GM18502 (cell line): ENCODE measurements around the gene SFT2D1.
"Not testable (repeated sequence)": the region's sequence is repeated elsewhere in the genome, so short reads cannot be mapped to it uniquely, and the experiment has no call there.

Experiments used
- ATAC-seq: cut with Tn5 transposase; IDR thresholded peaks from one replicate; pipeline ENCODE4 v1.9.1; 2021; ENCODE audit warnings: mild to moderate bottlenecking; ENCODE audit not compliant: unreplicated experiment, poor library complexity

SFT2D1 gene

DNA sequence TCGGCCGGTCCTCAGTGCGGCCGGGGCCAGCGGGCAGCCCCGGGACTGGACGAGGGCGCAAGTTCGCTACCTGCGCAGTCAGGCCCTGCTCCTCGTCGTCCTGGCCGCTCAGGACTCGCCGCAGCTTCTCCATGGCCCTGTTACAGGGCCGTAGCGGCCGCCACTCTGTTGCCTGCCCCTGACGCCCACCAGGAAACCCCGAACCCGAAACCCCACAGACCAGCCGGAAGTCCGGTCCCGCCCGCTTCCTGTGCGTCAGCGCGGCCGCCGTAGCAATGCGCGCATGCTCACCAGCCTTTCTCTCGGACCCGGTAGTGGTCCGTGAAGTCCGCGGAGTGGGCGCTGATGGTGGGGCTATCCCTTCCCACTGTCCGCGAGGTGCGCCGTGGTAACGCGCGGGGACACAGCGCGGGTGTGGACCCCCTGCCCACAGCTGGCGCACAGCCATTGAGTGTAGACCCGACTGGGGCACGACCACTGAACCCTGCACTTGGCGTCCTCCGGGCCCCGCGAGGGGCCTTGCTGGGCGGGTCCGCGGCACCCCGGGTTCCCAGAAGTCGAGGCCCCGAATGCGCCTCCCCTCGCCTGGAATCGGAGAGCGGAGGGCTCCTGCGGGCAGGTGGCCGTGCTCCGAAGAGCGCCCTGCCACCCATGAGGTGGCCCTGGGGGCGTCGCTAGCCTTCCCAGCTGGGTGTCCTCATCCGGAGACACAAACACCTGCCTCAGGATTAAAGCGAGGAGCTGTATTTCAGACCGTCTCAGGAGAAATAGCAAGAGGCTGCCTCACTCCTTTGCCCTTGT lies at the start of gene SFT2D1:
Gene SFT2D1 (minus strand): TSS at position 197 of the 801 bp plus-strand sequence. CDS start 64 bp downstream, at position 133.
- ATAC-seq, result peak; percentile 91

DNA sequence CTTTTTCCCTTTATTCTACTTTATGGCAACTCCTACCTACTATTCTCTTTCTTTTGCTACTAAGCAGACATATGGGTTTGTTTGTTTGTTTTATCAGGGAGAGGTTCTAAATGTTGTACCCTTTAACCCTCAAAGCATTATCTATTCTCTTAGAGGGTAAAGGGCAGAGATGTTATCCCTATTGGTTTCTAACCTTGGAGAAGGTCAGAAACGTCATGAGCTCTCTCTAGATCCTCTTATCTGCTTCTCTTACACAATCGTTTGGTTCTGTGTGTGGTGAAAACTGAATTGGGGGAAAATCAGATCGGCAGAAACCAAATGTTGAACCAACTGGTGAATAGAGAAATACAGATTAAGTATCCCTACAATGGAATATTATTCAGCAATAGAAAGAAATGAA lies 46.8 kb upstream of the SFT2D1 start:
- no peak for ATAC-seq

DNA sequence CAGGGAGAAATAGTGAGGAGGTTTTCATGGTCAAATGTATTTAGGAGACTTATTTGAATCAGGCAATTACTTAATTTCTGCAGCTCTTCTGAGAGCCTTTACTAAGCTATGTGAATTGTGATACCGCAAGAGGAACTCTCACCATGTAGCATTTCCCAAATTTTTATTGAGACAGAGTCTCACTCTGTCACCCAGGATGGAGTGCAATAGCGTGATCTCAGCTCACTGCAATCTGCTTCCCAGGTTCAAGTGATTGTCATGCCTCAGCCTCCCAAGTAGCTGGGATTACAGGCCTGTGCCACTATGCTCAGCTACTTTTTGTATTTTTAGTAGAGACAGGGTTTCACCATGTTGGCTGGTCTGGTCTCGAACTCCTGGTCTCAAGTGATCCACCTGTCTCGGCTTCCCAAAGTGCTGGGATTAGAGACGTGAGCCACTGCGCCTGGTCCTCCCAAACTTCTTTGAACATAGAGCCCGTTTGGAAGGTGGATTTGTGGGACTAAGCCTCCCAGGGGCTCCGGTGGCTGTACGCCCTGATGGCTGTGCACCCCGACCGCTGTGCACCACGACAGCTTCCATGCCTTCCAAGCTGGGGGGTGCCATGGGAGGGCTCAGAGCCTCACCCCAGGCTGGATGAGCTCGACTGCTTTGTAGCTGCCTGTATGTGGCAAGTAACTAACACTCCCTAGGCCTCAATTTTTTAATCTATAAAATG lies 46.1 kb upstream of the SFT2D1 start:
- no peak for ATAC-seq

DNA sequence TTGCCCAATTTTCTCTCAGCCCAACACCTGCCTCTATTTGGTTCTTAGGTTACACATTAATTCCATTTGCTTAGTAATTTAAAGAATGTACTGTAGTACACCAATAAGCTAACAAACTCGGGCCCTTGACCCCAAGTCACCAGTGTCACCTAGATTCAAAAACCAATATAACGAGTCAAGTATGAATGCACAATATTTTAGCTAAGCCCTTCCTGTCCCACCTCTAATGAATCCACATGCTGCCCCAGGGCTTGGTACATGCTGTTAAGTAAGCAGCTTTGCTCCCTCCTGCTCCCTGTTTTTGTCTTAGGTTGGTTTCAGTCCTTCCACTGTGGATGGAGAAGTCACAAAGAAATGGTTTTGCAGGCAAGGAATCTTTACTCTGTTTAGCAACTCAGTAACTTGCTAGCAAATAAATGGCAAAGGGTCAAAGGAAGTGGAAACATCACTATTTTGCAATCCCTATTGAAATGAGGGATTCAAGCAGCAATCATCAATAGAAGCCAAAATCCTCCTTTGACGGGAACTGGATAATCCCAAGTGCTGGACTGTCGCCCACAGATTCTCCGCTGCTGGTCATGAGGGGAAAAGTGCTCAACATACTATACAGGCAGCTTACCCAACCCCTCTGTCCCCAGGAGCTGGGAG lies 45.4 kb upstream of the SFT2D1 start:
- no peak for ATAC-seq

DNA sequence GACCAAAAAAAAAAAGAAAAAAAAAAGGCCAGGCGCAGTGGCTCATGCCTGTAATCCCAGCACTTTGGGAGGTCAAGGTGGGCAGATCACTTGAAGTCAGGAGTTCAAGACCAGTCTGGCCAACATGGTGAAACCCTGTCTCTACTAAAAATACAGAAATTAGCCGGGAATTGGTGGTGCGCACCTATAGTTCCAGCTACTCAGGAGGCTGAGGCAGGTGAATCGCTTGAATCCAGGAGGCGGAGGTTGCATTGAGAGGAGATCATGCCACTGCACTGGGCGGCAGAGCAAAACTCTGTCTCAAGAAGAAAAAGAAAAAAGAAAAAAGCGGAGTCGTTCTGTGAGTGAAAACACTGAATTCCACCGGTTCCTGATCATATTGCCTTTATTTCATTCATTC lies 44.8 kb upstream of the SFT2D1 start:
- not testable (repeated sequence) for ATAC-seq

DNA sequence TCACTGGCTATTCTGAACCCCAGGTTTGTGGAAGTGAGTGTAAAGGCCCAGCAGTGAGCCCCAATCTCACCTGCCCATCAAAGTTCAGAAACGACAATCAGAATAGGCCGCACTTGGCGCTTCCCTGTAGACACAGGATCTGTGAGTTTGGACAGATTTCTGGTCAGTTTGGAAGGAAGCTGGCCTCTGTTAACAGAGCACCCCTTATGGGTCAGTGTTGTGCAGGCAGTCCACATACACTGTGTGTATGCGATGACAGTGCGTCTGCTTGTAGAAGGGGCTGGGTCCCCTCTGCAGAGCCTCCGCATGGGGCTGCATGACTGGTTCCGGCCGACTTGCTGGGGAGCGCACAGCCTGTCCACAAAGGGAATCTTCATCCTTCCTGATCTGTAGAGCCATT lies 43.8 kb upstream of the SFT2D1 start:
- no peak for ATAC-seq

DNA sequence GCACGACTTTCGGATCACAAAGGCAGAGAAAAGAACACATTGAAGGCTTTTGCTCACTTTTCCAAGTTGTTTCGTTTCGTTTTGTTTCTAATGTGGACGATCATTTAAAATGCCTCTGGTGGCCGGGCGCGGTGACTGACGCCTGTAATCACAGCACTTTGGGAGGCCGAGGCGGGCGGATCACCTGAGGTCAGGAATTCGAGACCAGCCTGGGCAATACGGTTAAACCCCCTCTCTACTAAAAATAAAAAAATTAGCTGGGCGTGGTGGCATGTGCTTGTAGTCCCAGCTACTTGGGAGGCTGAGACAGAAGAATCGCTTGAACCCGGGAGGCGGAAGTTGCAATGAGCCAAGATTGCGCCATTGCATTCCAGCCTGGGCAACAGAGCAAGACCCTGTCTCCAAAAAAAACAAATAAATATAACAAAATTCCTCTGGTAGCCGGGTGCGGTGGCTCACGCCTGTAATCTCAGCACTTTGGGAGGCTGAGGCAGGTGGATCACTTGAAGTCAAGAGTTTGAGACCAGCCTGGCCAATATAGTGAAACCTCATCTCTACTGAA lies 41.5 kb upstream of the SFT2D1 start:
- ATAC-seq, result peak; percentile 2

DNA sequence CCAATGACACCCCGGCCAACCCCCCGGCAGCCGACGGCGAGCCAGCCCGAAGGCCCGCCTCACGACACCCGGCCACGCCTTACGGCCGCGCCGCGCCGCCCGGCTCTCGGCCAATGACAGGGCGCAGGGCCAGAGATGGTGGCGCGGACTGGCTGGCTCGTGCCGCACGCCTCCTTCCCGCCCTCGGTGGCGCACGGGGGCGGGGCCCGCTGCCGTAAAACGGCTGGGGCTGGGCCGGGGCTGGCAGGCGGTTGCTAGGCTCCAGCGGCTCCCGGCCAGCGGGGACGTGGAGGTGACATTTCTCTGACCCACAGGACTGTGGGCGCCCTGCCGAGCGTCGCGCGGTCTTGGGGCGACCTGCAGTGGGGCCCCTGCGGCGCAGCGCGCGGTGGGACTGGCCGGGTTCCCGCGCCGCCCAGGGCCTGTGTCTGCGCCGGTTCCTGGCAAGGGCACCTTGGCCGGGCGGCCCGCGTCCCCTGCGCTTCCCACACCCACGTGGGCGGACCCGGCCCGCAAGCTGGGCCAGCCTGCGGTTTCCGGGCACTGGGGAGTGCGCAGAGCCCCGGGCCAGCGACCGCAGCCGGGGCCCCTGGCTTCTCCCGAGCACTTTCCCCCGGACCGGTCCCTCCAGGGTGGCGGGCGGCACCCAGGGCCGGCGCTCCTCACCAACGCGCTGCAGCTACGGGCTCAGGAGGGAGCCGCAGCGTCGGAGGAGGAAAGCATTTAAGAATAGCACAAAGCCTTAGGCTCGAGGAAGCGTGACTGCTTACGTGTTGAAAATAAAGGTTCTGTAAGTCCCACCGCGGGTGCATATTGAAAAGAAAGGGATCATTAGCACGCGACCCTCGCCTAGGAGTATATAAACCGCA lies 40.8 kb upstream of the SFT2D1 start, which contains the start of gene MPC1:
Gene MPC1 (minus strand): TSS at position 8 of the 869 bp plus-strand sequence. CDS start 64 bp downstream, outside the sequence.
- peak; percentile 90 for ATAC-seq

DNA sequence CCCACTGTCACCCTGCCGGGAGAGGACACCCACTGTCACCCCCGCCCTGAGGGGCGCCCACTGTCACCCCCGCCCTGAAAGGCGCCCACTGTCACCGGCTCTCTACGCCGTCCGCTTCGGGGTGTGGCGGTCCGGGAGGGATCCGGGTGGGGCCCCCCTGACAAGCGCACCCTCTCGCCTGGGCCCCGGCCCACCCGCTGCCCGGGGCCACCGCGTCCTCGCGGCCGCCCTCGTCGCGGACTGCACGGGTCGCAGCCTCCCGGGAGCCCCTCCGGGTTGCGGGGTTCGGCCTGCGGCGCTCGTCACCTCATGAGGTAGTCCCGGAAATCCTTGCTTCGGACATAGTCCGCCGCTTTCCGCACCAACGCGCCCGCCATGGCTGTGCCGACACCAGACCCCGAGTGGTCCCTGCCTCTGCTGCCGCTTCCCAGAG lies 40.2 kb upstream of the SFT2D1 start:
- ATAC-seq, result no peak

DNA sequence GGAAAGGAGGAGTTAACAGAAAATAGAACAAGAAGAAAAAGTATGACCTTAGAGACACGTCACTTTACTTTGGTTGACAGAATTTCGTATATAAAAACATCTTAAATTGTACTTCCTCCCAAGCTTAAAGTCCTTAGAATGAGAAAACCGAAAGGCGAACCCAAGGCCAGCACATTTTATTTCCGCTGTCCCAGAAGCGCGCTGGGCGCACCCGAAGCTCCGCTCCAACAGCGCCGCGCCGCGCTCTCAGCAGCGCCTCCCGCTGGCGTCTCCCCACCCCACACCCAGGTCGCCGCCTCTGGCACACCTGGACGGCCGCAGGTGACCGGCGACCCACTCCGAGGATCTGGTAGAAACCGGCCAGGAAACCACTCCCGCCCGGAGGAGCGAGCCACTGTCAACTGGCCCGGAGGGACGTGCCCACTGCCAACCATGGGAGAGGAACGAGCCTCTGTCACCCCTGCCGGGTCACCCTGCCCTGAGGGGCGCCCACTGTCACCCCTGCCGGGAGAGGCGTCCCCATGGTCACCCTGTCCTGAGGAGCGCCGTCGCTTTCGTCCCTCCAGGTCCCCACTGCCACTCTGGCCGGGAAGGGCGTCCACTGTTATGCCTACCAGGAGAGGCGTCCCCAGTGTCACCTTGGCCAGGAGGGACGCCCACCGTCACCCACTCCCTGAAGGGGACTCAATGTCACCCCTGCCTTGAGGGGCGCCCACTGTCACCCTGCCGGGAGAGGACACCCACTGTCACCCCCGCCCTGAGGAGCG lies 39.6 kb upstream of the SFT2D1 start:
- peak; percentile 48 for ATAC-seq

DNA sequence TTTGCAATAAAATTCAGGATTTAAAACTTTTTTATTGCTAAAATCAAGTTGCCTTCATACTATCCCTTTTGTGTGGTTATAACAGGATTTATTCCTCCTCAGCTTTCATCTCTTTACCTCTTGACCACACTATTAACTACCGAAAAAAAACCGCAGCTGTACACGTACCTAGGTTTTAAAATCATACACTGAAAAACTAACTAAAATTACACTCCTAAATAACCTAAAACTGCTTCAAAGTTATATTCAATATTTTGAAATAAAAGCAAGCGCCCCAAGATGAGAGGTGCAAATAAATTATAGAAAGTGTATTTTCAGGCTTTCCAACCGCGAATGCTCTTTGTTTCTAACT lies 39.0 kb upstream of the SFT2D1 start:
- ATAC-seq, result no peak

DNA sequence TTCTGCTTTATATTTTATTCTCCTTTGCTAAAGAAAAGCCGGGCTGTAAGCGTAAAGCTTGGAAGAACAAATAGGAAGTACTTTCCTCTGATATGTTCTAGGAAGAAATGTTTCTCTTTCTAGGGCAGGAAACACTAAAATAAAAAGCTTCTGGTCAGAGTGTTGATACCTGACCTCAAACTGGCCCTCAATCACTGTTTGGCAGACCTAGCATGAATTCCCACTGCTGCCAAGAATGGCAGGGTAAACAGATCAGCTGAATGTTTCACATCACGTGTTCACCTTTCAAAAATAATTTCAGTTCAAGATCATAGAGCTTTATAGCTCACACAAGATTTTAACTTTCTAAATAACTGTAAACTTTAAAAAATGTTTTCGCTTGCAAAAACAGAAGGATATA lies 37.5 kb upstream of the SFT2D1 start:
- ATAC-seq, result no peak

DNA sequence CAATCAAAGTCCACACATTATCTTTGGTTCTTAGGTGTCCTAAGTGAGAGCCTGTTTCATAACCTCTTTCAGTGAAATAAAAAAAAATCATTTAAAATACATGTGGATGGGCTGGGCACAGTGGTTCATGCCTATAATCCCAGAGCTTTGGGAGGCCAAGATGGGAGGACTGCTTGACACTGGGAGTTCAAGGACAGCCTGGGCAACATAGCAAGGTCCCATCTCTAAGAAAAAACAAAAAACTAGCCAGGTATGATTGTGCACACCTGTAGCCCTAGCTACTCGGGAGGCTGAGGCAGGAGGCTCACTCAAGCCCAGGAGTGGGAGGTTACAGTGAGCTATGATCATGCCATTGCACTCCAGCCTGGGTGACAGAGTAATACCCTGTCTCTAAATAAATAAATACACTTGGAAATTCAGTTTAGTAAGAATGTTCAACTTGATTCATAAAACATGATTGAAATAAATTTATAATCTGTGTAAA lies 36.8 kb upstream of the SFT2D1 start:
- ATAC-seq, result no peak

DNA sequence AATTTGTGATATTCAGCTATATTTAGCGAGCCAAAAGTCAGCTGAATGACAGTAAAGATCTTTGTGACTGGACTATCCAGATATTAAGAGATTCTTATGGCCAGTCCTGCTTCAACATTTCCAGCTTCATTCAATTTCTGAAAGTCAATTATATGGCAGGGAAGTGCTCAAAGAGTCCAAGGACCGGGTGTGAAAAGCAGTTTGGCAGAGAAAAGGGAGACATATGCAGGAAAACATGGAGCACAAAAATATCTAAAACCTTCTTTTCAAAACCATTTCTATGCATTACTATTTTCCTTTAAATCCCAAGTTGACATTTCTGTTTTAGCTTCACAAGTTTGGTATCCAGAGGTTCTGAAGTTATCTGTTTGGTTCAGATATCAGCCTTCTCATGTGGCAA lies 35.4 kb upstream of the SFT2D1 start:
- no peak for ATAC-seq

DNA sequence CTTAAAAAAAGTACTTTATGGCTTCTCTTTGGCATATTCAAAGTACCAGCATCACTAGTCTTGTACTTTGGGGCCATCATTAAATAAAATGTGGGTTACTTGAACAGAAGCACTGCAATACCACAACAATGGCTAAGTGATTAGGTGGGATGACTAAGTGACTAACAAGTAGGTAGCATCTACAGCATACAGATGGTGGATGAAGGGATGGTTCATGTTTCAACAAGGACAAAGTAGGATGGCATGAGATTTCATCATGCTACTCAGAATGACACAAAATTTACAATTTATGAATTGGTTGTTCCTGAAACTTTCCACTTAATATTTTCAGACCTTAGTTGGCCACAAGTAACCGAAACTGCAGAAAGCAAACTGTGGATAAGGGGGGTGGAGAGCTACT lies 32.7 kb upstream of the SFT2D1 start:
- ATAC-seq, result no peak

DNA sequence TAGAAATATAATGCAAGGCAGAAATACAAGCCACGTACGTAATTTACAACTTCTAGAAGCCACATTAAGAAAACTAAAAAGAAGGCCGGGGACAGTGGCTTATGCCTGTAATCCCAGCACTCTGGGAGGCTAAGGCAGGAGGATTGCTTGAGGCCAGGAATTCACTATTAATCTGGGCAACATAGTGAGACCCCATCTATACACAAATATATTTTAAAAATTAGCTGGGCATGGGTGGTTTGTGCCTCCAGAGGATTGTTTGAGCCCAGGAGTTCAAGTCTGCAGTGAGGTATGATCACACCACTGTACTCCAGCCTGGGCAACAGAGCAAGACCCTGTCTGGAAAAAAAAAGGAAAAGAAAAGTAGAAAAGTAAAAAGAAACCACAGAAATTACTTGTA lies 28.1 kb upstream of the SFT2D1 start:
- no peak for ATAC-seq

DNA sequence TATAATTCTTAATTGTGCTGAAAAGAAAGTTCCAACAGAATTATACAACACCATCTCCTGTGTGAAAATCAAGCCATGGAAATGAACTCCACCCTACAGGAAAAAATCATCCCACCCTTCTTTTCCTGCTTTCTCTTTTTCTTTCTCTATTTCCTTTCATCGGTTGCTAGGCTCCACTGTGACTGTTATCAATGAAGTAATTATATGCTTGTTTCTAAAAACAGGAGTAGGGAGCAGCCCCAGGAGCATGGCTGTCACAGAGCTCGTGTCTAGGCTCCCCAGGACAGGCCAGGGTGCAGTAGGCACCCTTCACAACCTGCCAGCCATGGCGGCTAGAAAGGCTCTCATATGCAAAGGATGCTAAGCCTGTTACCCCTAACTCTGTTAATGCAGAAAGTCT lies 27.4 kb upstream of the SFT2D1 start:
- no peak for ATAC-seq

DNA sequence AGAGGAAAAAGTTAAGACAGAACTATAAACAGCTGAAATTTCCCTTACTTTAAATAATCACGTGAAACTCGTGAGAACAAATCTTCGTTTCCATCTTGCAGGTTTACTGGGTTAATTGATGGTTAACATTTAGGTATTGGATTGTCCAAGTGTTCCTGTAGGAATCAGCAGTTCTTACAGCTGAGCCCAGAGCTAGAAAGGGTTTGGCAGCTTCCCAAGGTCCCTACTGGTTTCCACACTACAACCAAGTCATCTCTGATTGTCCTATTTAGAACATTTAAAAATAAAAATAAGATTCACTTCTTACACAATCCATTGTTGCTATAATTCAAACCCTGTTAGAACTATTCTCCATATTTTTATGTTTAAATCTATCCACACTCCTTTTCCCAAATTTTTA lies 24.6 kb upstream of the SFT2D1 start:
- no peak for ATAC-seq

DNA sequence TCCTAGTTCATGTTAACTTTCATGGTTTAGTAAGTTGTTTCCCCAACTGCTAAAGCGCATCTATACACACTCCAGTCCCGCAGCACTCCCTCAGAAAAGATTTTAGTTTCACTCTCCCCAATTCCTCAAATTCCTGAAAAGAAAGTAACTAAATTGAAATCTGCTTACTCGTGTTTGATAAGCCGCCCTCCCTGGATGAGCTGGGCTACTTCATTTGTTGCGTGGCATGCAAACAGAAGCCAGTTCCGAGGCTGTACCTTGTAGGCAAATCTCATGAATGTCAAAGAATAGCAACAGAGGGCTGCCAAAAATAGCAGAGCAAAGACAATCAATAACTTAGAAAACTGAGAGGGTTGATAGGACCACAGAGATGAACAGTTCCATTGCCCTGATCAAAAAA lies 23.5 kb upstream of the SFT2D1 start:
- no peak for ATAC-seq
